OCI-LY1 (cell line): ENCODE data around the gene PLA2G1B.

Experiments
- H2AFZ ChIP-seq: fragments of 200-600 bp; sonication (generic), shearing (Covaris generic); 2 replicates; pipeline ENCODE4 v1.6.0; 2014; ENCODE audit warnings: antibody characterized with exemption, mild to moderate bottlenecking, low read length
- H3F3A ChIP-seq: fragments of 200-600 bp; sonication (generic), shearing (Covaris generic); 2 replicates; pipeline ENCODE4 v1.6.0; 2014; ENCODE audit warnings: mild to moderate bottlenecking, antibody characterized with exemption, low read length, moderate library complexity; ENCODE audit not compliant: insufficient read depth
- H3K27ac ChIP-seq: fragments of 200-600 bp; sonication (generic); 2 replicates; pipeline ENCODE4 v1.5.1; 2014; ENCODE audit warnings: low read length, mixed run types, mild to moderate bottlenecking, low read depth; ENCODE audit not compliant: poor library complexity, severe bottlenecking
- H3K27me3 ChIP-seq: fragments of 200-600 bp; sonication (generic); 2 replicates; pipeline ENCODE4 v1.6.0; 2014; ENCODE audit warnings: antibody characterized with exemption, mild to moderate bottlenecking, low read length, moderate library complexity; ENCODE audit not compliant: insufficient read depth
- H3K36me3 ChIP-seq: fragments of 200-600 bp; sonication (generic); 2 replicates; pipeline ENCODE4 v1.6.1; 2014; ENCODE audit warnings: mild to moderate bottlenecking, antibody characterized with exemption, low read length, moderate library complexity, mixed read lengths; ENCODE audit not compliant: insufficient read depth
- H3K4me1 ChIP-seq: fragments of 200-600 bp; sonication (generic); 2 replicates; pipeline ENCODE4 v1.5.1; 2014; ENCODE audit warnings: mild to moderate bottlenecking, low read length, moderate library complexity; ENCODE audit not compliant: insufficient read depth, severe bottlenecking
- H3K4me2 ChIP-seq: fragments of 200-600 bp; sonication (generic), shearing (Covaris generic); 2 replicates; pipeline ENCODE4 v1.6.1; 2014; ENCODE audit warnings: low read length
- H3K4me3 ChIP-seq: fragments of 200-600 bp; sonication (generic); 2 replicates; pipeline ENCODE4 v1.5.1; 2014; ENCODE audit warnings: low read length, low read depth, mild to moderate bottlenecking, mixed read lengths; ENCODE audit not compliant: poor library complexity, severe bottlenecking
- H3K79me2 ChIP-seq: fragments of 200-600 bp; shearing (Covaris generic); 2 replicates; pipeline ENCODE4 v1.6.1; 2016; ENCODE audit warnings: mixed run types, low read length, mixed read lengths; ENCODE audit not compliant: insufficient read depth
- H3K9ac ChIP-seq: fragments of 200-600 bp; sonication (generic), shearing (Covaris generic); 2 replicates; pipeline ENCODE4 v1.6.1; 2014; ENCODE audit warnings: mild to moderate bottlenecking, low read length, mixed read lengths
- H3K9me2 ChIP-seq: fragments of 200-600 bp; sonication (generic), shearing (Covaris generic); 2 replicates; pipeline ENCODE4 v1.6.1; 2014; ENCODE audit warnings: low read depth, mild to moderate bottlenecking, low read length, mixed read lengths
- H3K9me3 ChIP-seq: fragments of 200-600 bp; shearing (Covaris generic); 2 replicates; pipeline ENCODE4 v1.6.1; 2014; ENCODE audit warnings: low read length, mixed read lengths
- H4K20me1 ChIP-seq: fragments of 200-600 bp; sonication (generic), shearing (Covaris generic); 2 replicates; pipeline ENCODE4 v1.6.0; 2016; ENCODE audit warnings: mild to moderate bottlenecking, low read length; ENCODE audit not compliant: insufficient read depth
- CTCF ChIP-seq: fragments of 200-600 bp; sonication (generic), shearing (Covaris generic); IDR thresholded peaks from 2 replicates; pipeline ENCODE4 v1.5.1; 2017; ENCODE audit warnings: mild to moderate bottlenecking, antibody characterized with exemption, low read length, moderate library complexity, mixed read lengths
- EZH2 ChIP-seq: fragments of 200-600 bp; sonication (generic), shearing (Covaris generic); IDR thresholded peaks from 2 replicates; pipeline ENCODE4 v1.8.0; 2017; ENCODE audit warnings: borderline replicate concordance, mixed run types, mild to moderate bottlenecking, antibody characterized with exemption, low read length, moderate library complexity, mixed read lengths

Gene PLA2G1B

GRCh38 chr12:120343692-120344091, 16.1 kb upstream of the PLA2G1B start:
- no peaks in the 10 kb centered on the region for H3K4me1 ChIP-seq
- H2AFZ ChIP-seq = no peak overlapping the region
- 0 out of 2 replicates have a peak, but pooled peaks cover under 1% of the 10 kb centered on the region for H3K9me3 ChIP-seq
- no peaks in the 10 kb centered on the region; the same call in 1 of the 2 replicates for H3K27me3 ChIP-seq
- no peak overlapping the region for H3K9ac ChIP-seq
- H3K4me2 ChIP-seq = no peak overlapping the region
- no peaks in the 10 kb centered on the region for H4K20me1 ChIP-seq
- H3K36me3 ChIP-seq = no peaks in the 10 kb centered on the region
- no peaks in the 10 kb centered on the region for H3F3A ChIP-seq
- TF ChIP-seq EZH2 = no peak
- no peak for TF ChIP-seq CTCF
- H3K79me2 ChIP-seq = no peaks in the 10 kb centered on the region
- H3K4me3 ChIP-seq = no peak overlapping the region
- H3K9me2 ChIP-seq = no peaks in the 10 kb centered on the region
- no peak overlapping the region for H3K27ac ChIP-seq

- Histone ChIP-seq H3K4me1 (no peaks in the 10 kb centered on the region), H3F3A (no peaks in the 10 kb centered on the region), H3K9ac (no peak overlapping the region), H3K27ac (no peak overlapping the region), H3K9me3 (0 out of 2 replicates have a peak, but pooled peaks cover 2% of the 10 kb centered on the region), H2AFZ (no peak overlapping the region), H3K36me3 (no peaks in the 10 kb centered on the region), H3K9me2 (no peaks in the 10 kb centered on the region), H3K27me3 (no peaks in the 10 kb centered on the region; the same call in 1 of the 2 replicates), H4K20me1 (no peaks in the 10 kb centered on the region), H3K4me2 (no peak overlapping the region), H3K79me2 (no peaks in the 10 kb centered on the region), H3K4me3 (no peak overlapping the region)
- TF ChIP-seq CTCF (no peak), EZH2 (no peak)
Observed at GRCh38 chr12:120343039-120343537, 15.5 kb upstream of the PLA2G1B start.

- Histone ChIP-seq H3K4me1 (no peaks in the 10 kb centered on the region), H3K79me2 (no peaks in the 10 kb centered on the region), H3K27ac (no peak overlapping the region), H3K9ac (no peak overlapping the region), H3K27me3 (no peaks in the 10 kb centered on the region; the same call in 1 of the 2 replicates), H4K20me1 (no peaks in the 10 kb centered on the region), H3K4me3 (no peak overlapping the region), H3F3A (no peaks in the 10 kb centered on the region), H3K9me3 (peaks cover 3% of the 10 kb centered on the region; the same call in 1 of the 2 replicates), H3K9me2 (no peaks in the 10 kb centered on the region), H2AFZ (no peak overlapping the region), H3K4me2 (no peak overlapping the region), H3K36me3 (no peaks in the 10 kb centered on the region)
- TF ChIP-seq CTCF = no peak
- TF ChIP-seq EZH2 = no peak
Observed at GRCh38 chr12:120342175-120343038, 14.8 kb upstream of the PLA2G1B start.
